ENCODE results near the gene HAPLN3. TPM values are rescaled to one million over a fixed set of nuclear protein-coding genes. Genes with fewer than 3 reads are reported as not detected.

The HAPLN3 gene
- total and polyA plus RNA-seq, 4 donors: 0.21 to 0.51 (median 0.34) TPM

GRCh38 chr15:88833731-88834100 is 61.6 kb downstream of the HAPLN3 start (continued):
- TF ChIP-seq EGR1 (IDR thresholded peaks at IDR 0.05; ENCODE audit: low read depth in 2 of 2): no peak
- no peak for TF ChIP-seq GABPA (IDR thresholded peaks at IDR 0.05 in 1 of 2, conservative IDR thresholded peaks at IDR 0.05 in 1 of 2)
- TF ChIP-seq TAF1 (conservative IDR thresholded peaks at IDR 0.05): no peak
- no peak for TF ChIP-seq RAD21 (IDR thresholded peaks at IDR 0.05)

GRCh38 chr15:88832820-88833730 is 62.3 kb downstream of the HAPLN3 start:
- H3K27ac ChIP-seq (ENCODE audit: low read depth in 1 of 2, low read length in 2 of 2): no peak overlapping the region
- H3K27me3 ChIP-seq (ENCODE audit: control insufficient read depth in 4 of 4, insufficient read depth in 4 of 4, low read length in 3 of 4): no peaks in the 10 kb centered on the region
- H3K9me3 ChIP-seq (ENCODE audit: control insufficient read depth in 4 of 4, low read length in 3 of 4): no peaks in the 10 kb centered on the region
- TF ChIP-seq HNF4G (IDR thresholded peaks at IDR 0.05): no peak
- TF ChIP-seq ZBTB33 (IDR thresholded peaks at IDR 0.05): no peak
- no peak for TF ChIP-seq ATF3 (IDR thresholded peaks at IDR 0.05)
- no peak for TF ChIP-seq CTCF (IDR thresholded peaks at IDR 0.05; ENCODE audit: low read depth, low read length, missing input control)
- no peak for TF ChIP-seq FOXA1 (IDR thresholded peaks at IDR 0.05)
- TF ChIP-seq RAD21 (IDR thresholded peaks at IDR 0.05): no peak
- no peak for TF ChIP-seq TAF1 (conservative IDR thresholded peaks at IDR 0.05)
- no peak for TF ChIP-seq GABPA (IDR thresholded peaks at IDR 0.05 in 1 of 2, conservative IDR thresholded peaks at IDR 0.05 in 1 of 2)
- TF ChIP-seq REST (IDR thresholded peaks at IDR 0.05): no peak
- no peak for TF ChIP-seq RXRA (IDR thresholded peaks at IDR 0.05)
- TF ChIP-seq HNF4A (conservative IDR thresholded peaks at IDR 0.05): no peak
- TF ChIP-seq YY1 (IDR thresholded peaks at IDR 0.05): no peak
- no peak for TF ChIP-seq EGR1 (IDR thresholded peaks at IDR 0.05; ENCODE audit: low read depth in 2 of 2)
- TF ChIP-seq MAX (IDR thresholded peaks at IDR 0.05): no peak
- TF ChIP-seq NR2F2 (IDR thresholded peaks at IDR 0.05): no peak
- TF ChIP-seq FOXA2 (IDR thresholded peaks at IDR 0.05): no peak
- H3K4me1 ChIP-seq (ENCODE audit: control insufficient read depth in 4 of 4, insufficient read depth in 4 of 4, low read length in 3 of 4): no peaks in the 10 kb centered on the region
- no peak overlapping the region for H3K9ac ChIP-seq (ENCODE audit: low read depth in 1 of 2, low read length in 2 of 2)
- no peak for DNase-seq (ENCODE audit: low spot score)
- 84% methylated on average over 12 of the region's 12 CpGs for WGBS
- no peaks in the 10 kb centered on the region for H3K36me3 ChIP-seq (ENCODE audit: control insufficient read depth in 4 of 4, insufficient read depth in 3 of 4, low read depth in 1 of 4, low read length in 3 of 4)
- no peak overlapping the region for H3K4me3 ChIP-seq (ENCODE audit: low read depth in 1 of 3, low read length in 3 of 3)

Data from liver (tissue), 9 donors.